GM06990 (cell line): Measurements from ENCODE around the gene XYLT2.

Experiments used
- DNase-seq: peaks from one replicate; pipeline ENCODE4 v3.0.0-alpha.2; 2011; ENCODE audit not compliant: insufficient read length; ENCODE audit errors: extremely low read depth
- H3K27me3 ChIP-seq: replicated peaks from 2 replicates; pipeline ENCODE4 v1.6.0; 2011; ENCODE audit warnings: low read length; ENCODE audit not compliant: control insufficient read depth, insufficient read depth
- H3K36me3 ChIP-seq: 2 replicates; pipeline ENCODE4 v1.5.1; 2011; ENCODE audit warnings: low read length; ENCODE audit not compliant: control insufficient read depth, insufficient read depth
- H3K4me3 ChIP-seq: replicated peaks from 2 replicates; pipeline ENCODE4 v1.5.1; 2011; ENCODE audit warnings: low read depth, mild to moderate bottlenecking, control low read depth, low read length
- TF ChIP-seq, protein P1 (sequence below): IDR thresholded peaks from 2 replicates; pipeline ENCODE4 v1.5.1; 2011; ENCODE audit warnings: low read length, control low read depth, mild to moderate bottlenecking, inconsistent platforms; ENCODE audit not compliant: insufficient read depth, poor library complexity, severe bottlenecking

The XYLT2 gene

DNA sequence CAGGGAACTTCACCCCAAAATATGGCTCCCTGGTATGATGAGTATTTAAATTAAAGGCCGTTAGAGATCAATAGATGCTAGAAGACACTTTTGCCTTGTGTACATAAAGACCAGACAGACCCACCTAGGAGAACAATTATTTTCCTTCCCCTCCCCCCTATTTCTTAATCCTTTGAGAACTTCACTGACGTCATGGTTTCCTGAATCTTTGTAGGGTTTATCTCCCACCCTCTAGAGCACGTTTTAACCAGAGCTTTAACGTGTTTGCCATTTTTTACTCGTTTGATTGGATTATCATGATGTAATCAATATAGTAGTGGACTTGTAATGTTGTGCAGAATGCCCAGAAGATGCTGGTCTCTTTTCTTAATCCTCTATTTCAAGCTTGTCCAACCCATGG lies 22.9 kb upstream of the XYLT2 start:
- TF ChIP-seq, protein P1, sequence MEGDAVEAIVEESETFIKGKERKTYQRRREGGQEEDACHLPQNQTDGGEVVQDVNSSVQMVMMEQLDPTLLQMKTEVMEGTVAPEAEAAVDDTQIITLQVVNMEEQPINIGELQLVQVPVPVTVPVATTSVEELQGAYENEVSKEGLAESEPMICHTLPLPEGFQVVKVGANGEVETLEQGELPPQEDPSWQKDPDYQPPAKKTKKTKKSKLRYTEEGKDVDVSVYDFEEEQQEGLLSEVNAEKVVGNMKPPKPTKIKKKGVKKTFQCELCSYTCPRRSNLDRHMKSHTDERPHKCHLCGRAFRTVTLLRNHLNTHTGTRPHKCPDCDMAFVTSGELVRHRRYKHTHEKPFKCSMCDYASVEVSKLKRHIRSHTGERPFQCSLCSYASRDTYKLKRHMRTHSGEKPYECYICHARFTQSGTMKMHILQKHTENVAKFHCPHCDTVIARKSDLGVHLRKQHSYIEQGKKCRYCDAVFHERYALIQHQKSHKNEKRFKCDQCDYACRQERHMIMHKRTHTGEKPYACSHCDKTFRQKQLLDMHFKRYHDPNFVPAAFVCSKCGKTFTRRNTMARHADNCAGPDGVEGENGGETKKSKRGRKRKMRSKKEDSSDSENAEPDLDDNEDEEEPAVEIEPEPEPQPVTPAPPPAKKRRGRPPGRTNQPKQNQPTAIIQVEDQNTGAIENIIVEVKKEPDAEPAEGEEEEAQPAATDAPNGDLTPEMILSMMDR, result no peak
- Histone ChIP-seq H3K4me3 (no peak overlapping the region), H3K27me3 (no peaks in the 10 kb centered on the region), H3K36me3 (no peaks in the 10 kb centered on the region)
- DNase-seq, result no peak

DNA sequence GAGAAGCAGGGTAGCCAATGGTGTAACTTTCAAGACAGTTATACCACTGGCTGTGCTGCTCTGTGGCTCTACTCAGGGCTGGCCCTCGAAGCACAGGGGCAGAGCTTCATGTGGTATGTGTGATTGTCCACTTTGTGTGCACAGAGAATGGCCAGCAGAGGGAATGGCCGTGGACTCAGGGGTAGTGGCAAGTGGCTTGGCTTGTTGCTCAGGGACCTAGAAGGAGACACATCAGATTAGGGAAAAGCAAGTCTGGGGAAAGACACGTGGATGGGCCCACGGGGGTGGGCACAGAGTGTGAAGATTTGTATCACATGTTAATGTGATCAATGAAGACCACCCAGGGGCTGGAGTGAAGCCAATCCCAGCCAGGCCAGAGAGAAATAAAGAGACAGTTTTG lies 20.0 kb upstream of the XYLT2 start:
- Histone ChIP-seq H3K4me3 (no peak overlapping the region), H3K27me3 (no peaks in the 10 kb centered on the region), H3K36me3 (no peaks in the 10 kb centered on the region)
- TF ChIP-seq, protein P1, result no peak
- DNase-seq, result no peak

DNA sequence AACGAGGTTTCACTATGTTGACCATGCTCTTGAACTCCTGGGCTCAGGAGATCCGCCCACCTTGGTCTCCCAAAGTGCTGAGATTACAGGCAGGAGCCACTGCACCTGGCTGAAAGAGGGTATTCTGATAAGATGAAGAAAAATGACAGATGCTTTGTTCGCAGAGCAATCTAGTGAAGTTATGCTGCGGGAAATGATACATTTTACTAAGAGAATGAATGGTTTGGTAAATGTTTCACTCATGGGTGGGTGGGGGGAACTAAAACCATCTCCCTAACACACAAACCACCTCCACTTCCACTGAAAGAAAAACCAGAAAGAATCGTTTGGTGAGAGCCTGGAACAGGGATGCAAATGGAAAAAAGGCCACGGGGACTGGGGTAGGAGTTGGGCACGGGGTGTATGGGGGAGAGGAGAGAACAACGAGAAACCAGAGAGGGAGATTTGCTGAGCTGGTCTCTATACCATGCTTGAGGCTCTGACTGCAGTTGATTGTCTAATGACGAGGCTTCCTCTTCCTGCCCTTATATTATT lies 19.0 kb upstream of the XYLT2 start:
- TF ChIP-seq, protein P1, result no peak
- H3K4me3 ChIP-seq, result no peak overlapping the region

DNA sequence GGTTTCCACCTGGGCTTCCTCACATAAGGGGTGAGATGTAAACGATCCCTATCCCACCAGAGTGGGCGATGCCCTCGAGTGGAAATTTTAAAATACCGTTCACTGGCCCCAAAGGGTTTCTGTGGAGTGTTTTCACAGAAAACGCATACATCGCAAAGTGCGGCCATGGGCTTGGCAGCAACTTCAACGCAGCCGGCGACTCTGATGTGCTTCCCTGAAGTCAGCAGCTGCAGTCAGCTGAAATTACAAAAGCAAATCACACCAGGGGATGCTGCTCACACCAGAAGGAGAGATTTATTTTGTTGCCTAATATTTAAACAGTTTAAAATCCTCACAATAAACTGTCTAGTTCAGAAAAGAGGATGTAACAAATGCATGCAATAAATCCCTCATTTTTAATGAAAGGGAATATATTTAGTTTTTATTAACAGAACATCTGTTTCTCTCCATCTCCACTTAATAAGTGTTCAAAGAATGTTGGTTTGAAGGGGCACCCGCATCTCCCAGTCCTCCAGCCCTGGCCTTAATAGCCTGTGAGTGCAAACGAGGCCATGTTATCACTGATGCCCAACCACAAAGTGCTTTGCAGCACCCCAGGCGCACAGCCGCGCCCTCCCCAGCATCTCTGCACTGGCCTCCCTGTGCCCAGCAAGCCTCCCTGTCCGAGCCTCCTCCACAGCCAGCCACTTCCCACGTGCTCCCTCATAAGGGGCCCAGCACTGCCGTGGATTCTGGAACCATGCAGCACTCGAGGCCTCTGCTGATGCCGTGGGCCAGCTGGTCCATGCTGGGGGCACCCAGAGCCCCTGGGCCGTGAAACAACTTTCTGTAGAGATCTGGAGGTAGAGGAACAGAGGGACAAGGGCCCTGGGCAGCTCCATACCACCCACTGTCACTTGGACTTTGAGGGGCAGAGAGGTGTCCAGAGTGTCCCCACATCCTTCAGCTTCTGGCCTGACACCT lies 17.3 kb upstream of the XYLT2 start:
- Histone ChIP-seq H3K36me3 (no peaks in the 10 kb centered on the region), H3K4me3 (no peak overlapping the region), H3K27me3 (no peaks in the 10 kb centered on the region)
- TF ChIP-seq, protein P1, result no peak
- no peak for DNase-seq

More for the DNA sequence above, 19.0 kb upstream of the XYLT2 start:
- DNase-seq, result no peak
- Histone ChIP-seq H3K27me3 (no peaks in the 10 kb centered on the region), H3K36me3 (no peaks in the 10 kb centered on the region)

DNA sequence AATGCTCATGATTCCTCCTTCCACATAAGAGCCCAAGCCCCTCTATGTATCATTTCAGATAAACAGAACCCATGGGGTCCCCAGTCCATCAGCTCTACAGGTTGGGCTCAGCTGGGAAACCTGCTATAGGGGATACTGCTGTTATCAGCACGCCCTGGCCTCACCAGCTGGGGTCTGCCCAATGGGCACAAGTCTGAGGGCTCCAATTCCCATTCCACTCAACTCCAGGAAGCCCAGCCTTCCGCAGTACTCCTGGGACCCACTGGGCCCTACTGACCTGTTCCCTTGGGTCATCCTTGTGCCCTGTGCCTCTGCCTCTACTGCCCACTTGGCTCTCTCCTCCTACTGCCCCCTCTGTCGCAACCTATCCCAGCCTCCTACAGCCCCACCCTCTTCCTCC lies 16.2 kb upstream of the XYLT2 start:
- H3K4me3 ChIP-seq, result no peak overlapping the region
- no peaks in the 10 kb centered on the region for H3K36me3 ChIP-seq
- TF ChIP-seq, protein P1, result no peak
- no peaks in the 10 kb centered on the region for H3K27me3 ChIP-seq
- DNase-seq, result no peak
